ENCODE data around the gene LONP2. TPM values are rescaled to one million over a fixed set of nuclear protein-coding genes. Genes with fewer than 3 reads are reported as not detected.
"Not testable (repeated sequence)": the region's sequence is repeated elsewhere in the genome, so short reads cannot be mapped to it uniquely, and the experiment has no call there.

The LONP2 gene
- polyA plus RNA-seq, 4 donors, result 61.1 to 65.7 (median 63.5) TPM

DNA sequence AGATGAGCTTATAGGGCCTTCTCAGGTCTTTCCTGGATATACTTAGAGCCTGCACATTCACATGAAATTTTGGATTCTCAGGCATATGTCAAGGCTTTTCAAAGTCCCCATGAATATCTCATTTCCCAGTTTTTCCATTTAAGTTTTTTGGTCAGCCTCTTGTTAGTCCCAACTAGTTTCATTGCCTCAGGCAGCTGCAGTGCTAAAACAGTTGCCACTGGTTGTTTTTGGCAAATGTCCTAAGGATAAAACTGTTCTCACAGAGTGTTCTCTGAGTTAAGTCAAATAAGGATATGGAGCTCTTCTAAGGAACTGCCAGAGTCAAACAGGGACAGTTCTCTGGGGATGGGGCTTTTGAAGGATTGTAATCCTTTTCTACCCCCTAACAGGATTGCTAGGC, 43.1 kb downstream of the LONP2 start:
- no peak for DNase-seq (ENCODE audit: low read depth in 4 of 4, low spot score in 3 of 4)

DNA sequence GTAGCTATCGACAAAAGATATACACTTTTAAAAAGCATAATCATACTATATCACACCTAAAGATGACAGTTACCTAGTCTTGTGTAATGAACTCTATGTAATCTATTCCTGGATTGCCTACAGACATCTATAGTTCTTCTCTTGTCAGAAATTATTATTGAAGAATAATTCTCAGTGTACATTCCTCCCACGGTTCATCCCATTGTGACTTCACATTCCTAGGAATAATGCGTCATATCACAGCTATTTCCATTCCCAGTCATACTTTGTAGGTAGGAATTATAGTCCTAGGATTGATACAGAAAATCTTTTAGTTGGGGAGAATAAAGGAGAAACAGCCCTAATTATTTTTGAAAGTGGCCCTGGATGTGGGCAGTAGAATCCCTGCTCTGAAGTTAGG, 47.2 kb downstream of the LONP2 start:
- DNase-seq (ENCODE audit: low read depth in 4 of 4, low spot score in 3 of 4), result no peak

DNA sequence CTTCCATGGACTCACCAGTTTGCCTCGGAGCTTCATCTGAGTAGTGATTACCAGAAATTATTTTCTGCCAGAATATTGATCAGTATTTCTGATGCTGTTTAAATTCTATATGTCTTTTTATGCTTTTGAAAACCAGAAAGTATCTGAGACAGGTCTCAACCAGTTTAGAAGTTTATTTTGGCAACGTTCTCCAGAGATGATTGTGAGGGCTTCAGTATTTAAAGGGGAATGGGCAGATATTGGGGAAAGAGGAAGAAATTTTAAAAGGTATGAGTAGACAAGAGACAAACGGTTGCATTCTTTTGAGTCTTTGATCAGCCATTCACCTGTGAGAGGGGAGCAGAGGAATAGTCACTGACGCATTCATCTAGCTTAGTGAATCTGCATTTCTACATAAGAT, 47.7 kb downstream of the LONP2 start:
- no peak for DNase-seq (ENCODE audit: low read depth in 4 of 4, low spot score in 3 of 4)

DNA sequence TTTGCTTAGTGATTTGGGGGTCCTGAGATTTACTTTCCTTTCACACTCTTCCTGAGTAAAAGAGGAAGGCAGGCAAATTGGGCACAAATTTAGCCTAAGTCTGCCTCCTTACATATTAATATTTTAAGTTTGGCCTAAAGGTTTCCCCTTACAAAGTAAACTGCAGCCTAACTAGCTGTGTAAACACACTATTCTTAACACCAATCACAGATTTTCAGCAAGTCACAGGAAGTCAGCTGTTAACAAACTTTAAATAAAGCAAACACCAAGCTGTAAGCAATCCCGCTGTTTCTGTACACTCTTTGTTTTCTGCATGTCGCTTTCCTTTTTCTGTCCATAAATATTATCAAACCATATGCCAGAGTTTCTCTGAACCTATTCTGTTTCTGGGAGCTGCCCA, 48.4 kb downstream of the LONP2 start:
- no peak for DNase-seq (ENCODE audit: low read depth in 4 of 4, low spot score in 3 of 4)

DNA sequence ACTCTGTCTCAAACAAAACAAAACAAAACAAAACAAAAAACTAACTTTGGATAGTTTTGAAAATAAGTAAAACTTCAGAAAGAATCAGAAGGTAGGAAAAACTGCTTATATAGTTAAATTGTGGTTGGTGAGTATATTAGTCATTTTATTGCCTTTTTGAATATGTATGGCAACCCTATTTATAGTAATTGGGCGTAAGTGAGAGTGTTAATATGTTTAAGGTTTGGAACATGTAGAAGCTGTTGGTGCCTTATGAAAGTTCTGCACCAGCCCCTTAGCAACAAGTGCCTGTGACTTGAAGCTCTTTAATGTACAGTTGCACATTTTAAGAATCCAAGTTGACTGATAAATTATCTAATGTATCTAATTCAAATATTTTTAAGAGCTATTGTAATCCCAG, 50.6 kb downstream of the LONP2 start:
- no peak for DNase-seq (ENCODE audit: low read depth in 4 of 4, low spot score in 3 of 4)

DNA sequence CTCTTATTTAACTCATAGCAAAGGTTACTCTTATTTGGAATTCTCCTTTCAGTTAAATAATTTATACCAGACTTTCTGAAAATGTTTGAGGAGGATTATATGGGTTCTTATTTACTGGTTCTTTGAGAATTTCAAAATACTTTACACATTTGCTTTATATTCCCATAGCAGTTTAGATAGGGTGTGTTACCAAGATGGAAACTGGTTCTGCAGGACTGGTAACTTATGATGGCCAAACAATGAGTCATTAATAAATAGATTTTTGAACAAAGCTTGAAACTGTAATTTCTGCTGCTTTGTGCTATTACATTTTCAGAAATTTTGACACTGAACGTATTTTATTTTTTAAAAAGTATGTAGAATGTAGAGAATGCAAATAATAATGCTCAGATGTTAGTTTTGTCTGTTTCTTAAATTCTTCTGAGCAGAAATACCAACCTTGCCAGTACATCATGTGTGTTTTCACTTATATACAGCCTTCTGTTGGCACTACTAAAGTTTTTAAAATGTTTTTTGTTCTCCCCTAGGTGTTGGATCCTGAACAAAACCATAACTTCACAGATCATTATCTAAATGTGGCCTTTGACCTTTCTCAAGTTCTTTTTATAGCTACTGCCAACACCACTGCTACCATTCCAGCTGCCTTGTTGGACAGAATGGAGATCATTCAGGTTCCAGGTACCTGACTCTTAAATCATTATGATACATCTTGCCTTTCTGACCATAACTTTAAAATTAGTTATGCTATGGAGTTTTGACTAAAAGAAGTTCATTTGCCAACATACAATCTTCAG, 51.6 kb downstream of the LONP2 start:
- DNase-seq (ENCODE audit: low read depth in 4 of 4, low spot score in 3 of 4), result no peak

DNA sequence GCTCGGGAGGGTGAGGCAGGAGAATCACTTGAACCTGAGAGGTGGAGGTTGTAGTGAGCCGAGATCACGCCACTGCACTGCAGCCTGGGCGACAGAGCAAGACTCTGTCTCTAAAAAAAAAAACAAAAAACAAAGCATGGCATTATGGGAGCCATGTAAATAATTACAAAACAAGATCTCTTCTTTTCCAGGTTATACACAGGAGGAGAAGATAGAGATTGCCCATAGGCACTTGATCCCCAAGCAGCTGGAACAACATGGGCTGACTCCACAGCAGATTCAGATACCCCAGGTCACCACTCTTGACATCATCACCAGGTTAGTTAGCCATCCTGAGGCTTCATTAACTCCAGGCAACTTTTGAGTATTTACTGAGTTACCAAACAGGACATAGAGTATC, 55.4 kb downstream of the LONP2 start:
- DNase-seq (ENCODE audit: low read depth in 4 of 4, low spot score in 3 of 4), result no peak

DNA sequence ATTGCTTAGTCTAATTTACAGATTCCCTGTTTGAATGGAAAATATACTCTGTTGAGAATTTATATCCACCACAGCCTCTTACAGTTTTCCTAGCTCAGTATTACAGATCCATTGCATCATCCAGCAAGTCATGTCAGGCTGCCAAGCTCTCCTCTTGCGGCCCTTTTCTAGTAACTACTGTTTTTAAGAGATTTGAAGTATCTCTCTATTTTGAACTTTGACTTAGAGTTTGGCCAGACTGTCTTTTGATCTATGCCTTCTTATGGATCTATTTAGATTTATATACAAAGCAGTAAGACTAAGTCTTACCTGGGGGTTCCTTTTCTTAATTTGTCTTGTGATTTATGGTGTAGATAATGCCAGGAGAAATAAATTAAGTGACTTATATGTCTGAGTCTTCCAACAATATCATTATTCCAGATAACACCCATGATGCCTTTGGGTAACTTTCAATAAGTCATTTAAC, 56.3 kb downstream of the LONP2 start:
- no peak for DNase-seq (ENCODE audit: low read depth in 4 of 4, low spot score in 3 of 4)

DNA sequence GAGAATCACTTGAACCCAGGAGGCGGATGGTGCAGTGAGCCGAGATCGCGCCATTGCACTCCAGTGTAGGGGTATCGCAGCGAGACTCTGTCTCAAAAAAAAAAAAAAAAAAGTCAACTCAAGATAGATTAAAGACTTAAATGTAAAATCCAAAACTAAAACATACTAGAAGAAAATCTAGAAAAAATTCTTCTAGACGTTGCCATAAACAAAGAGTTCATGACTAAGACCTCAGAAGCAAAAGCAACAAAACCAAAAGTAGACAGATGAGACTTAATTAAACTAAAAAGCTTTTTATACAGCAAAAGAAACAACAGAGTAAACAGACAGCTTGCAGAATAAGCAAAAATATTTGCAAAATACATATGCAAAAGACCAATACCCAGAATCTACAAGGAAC, 64.4 kb downstream of the LONP2 start:
- no peak for DNase-seq (ENCODE audit: low read depth in 4 of 4, low spot score in 3 of 4)

DNA sequence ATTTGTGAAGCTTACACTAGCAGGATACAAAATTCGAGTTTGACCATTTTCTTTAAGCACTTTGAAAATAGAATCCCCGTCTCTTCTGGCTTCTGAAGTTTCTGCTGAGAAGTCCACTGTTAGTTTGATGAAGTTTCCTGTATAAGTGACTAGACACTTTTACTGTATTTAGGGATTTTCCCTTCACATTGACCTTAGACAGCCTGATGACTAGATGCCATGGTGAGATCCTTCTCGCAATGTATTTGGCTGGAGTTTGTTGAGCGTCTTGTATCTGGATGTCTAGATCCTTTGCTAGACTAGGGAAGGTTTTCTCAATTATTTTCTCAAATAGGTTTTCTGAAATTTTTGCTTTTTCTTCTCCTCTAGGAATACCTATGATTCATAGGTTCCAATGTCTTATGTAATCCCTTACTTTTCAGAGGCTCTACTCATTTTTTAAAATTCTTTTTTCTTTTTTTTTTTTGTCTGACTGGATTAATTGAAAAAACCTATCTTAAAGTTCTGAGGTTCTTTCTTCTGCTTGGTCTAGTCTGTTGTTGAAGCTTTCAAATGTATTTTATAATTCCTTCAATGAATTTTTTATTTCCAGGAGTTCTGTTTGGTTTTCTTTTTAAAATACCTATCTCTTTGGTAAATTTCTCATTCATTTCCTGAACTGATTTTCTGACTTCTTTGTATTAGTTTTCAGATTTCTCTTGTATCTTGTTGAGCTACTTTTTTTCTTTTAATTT, 67.0 kb downstream of the LONP2 start:
- DNase-seq (ENCODE audit: low read depth in 4 of 4, low spot score in 3 of 4), result no peak

DNA sequence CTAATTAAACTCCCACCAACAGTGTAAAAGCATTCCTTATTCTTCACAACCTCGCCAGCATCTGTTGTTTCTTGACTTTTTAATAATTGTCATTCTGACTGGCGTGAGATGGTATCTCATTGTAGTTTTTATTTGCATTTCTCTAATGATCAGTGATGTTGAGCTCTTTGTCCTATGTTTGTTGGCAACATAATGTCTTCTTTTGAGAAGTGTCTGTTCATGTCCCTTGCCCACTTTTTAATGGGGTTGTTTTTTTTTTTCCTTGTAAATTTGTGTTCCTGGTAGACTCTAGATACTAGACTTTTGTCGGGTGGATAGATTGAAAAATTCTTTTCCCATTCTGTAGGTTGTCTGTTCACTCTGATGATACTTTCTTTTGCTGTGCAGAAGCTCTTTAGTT, 69.8 kb downstream of the LONP2 start:
- DNase-seq (ENCODE audit: low read depth in 4 of 4, low spot score in 3 of 4), result not testable (repeated sequence)

DNA sequence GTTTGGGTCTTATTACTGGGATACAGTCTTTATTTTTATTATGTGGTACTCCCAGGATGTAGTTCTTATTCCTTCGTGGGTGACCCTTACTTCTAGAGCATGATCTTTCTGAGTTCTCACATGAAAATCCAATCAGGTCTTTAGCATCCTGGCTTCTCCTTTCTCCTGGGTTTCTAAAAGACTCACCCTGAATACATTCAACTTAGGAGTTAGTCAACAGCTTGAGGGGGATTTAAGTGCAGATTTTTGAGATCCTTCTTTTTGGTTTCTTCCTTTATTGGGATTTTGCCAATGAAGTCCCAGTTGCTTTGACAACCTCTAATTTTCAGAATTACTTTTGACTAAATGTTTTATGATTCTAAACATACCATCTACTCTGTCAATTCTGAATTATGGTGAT, 72.9 kb downstream of the LONP2 start:
- no peak for DNase-seq (ENCODE audit: low read depth in 4 of 4, low spot score in 3 of 4)

DNA sequence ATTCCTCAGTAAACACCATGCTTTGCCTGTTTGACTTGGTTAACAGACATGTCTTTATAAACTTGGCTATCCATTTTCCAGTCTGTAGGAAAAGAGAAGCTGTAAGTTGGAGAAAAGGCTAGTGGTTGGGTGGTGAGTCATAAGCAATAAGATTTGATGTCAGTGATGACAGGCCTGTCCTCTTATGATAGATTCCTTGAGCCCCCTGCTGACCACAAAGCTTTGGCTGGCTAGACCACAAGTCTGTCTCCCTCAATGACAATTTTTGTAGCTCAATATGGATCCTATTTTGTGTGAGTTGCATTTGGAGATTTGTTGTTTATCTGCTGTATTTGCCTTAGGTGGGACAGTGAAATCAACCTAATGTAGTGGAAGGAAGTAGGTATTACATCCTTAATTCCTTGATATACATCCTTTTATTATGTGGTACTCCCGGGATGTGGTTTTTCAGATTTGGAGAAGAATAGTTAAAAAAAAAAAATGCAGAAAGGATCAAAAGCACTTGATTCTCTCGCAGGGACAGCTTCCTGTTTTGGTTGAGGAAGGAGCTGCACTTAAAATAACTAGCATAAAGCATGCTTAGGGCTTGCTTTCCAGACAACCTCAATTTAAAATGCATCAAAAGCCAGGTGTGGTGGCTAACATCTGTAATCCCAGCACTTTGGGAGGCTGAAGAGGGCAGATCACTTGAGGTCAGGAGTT, 73.7 kb downstream of the LONP2 start:
- DNase-seq (ENCODE audit: low read depth in 4 of 4, low spot score in 3 of 4), result no peak

DNA sequence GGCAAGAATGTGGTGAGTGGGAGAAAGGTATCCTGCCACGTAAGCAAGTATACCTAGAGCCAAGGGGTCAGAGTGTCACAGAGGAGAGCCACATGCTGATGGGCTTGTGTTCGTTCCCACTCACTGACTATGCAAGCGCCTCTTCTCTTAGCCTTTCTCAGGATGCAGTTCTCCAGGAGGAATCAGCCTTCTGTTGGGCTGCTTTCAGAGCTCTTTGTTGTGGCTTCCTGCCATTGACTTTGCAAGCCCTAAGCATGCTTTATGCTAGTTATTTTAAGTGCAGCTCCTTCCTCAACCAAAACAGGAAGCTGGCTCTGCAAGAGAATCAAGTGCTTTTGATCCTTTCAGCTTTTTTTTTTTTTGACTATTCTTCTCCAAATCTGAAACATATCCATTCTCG, 74.5 kb downstream of the LONP2 start:
- no peak for DNase-seq (ENCODE audit: low read depth in 4 of 4, low spot score in 3 of 4)

DNA sequence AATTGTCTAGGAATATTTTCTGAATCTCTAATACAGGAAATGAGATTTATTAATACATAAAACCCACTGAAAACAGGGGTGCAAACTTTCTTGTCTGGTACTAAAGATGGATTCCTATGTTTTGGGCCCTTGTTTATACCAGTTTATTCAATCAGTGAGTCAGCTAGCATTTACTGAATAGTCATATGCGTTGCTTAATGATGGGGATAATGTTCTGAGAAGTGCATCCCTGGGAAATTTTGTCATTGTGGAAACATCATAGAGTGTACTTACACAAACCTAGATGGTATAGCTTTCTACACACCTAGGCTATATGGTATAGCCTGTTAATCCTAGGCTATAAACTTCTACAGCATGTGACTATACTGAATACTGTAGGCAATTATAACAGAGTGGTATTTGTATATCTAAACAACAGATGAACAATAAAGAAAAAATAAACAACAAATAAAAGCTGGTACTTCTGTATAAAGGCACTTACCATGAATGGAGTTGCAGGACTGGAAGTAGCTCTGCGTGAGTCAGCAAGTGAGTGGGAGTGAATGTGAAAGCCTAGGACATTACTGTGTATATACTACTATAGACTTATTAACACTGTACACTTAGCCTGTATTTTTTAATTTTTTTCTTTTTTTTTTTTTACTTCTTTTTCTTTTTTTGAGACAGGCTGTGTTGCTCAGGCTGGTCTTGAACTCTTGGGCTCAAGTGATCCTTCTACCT, 77.4 kb downstream of the LONP2 start:
- DNase-seq (ENCODE audit: low read depth in 4 of 4, low spot score in 3 of 4), result no peak

DNA sequence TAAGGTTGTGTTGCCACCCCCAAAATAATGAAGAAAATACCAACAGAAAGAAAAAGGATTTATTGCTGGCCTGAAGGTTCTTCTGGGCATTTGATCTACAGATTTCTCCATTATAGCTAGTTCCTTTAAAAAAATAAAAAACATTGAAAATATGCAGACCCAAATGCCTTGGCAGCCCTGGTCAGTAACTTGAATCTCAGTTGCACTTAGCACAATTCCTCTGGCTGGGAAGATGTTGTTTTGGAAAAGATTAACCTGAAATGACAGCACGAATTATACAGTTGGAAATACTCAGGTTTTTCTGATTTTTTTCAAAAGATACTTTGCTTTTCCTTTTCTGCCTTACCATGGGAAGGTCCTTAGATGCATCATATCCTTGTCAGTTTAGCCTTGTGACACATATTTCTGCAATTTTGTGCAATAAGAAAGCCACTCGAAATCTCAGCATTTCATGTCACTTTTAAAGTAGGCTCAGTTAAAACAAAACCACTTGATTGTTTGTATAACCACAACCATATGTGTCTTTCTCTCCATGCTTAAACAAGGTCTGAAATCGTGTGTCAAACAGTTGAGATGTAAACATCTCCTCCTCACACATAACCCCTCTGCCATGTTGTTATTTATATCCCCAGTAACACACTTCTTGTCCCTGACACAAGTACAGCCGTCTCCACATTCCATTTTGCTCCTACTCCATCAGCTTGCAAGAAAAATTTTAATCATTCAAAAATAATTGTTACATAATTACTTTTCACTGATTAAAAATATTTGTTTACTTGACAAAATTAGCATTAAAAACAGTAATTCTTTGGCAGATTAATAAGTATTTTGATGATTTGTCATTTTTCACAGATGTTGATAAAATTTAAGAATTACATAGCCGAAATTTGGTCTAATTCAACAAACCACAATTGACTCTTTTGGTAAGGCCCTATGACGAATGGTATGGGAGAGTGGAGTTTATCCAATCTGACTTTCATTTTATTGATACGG, 80.0 kb downstream of the LONP2 start:
- no peak for DNase-seq (ENCODE audit: low read depth in 4 of 4, low spot score in 3 of 4)

DNA sequence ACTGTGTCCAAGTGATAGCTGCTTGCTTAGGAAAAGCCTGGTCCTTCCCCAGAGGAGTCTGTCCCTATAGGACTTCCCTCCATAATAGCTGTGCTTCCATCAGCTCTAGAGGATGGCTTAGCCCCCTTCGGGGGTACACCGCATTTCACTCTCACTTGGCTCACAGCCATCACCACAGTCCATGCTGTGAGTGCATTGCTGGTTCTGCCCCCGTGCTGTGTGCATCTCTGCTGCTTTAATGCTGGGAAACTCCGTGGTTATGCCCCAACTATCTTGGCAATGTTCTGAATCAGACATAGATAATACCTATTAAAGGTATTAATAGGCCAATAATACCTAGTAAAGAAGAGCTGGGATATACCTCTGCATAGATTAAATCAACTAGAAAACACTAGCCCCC, 82.8 kb downstream of the LONP2 start:
- no peak for DNase-seq (ENCODE audit: low read depth in 4 of 4, low spot score in 3 of 4)

DNA sequence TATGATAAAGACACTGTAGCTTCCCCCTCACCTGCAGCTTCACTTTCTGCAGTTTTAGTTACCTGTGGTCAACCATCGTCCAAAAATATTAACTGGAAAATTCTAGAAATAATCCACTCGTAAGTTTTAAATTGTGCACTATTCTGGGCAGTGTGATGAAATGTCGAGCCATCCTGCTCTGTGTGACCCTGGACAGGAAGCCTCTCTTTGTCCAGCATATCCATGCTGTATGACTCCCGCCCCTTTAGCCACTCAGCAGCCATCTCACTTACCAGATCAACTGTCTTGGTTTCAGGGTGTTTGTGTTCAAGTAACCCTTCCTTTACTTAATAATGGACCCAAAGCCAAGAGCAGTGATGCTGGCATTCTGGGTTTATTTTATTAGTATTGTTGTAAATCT, 85.0 kb downstream of the LONP2 start:
- no peak for DNase-seq (ENCODE audit: low read depth in 4 of 4, low spot score in 3 of 4)

DNA sequence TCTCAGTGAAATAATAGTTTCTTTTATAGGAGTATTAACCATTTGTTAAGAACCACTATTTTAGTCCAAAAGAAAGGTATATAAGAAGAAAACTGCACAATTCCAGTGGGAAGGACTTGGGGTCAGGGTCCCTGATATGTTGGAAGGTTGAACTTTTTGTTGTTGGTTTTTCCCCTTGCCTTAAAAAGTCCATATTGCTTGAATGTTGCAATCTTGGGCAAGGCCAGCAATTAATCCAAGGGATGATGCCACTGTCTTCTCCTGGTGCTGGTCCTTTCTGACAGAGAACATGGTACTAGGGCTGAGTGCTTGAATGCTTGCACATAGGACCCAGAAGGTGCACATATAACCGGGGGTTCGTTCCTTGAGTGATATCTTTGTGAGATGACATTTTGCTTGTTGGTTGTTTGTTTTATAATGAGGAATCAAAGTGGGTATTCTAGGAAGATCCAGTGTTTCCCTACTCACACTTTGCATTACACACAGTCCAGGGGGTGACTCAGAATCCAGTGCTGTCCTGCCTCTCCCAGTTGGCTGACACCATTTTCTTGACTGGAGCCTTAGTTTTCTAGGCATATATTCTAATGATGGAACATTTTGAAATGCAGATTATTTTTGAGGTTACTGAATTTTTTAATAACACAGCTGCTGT, 86.2 kb downstream of the LONP2 start:
- no peak for DNase-seq (ENCODE audit: low read depth in 4 of 4, low spot score in 3 of 4)
